H9 (cell line): ENCODE measurements around the gene ZBP1. TPM values are rescaled to one million over a fixed set of nuclear protein-coding genes. Genes with fewer than 3 reads are reported as not detected.

Experiments
- DNase-seq: peaks from one replicate; pipeline ENCODE4 v3.0.0-alpha.2; 2017
- H2AFZ ChIP-seq: one replicate; pipeline ENCODE4 v1.6.1; 2013; ENCODE audit warnings: mild to moderate bottlenecking, low read length, control low read depth, moderate library complexity
- H2AK5ac ChIP-seq: 2 replicates; pipeline ENCODE4 v1.6.1; 2013; ENCODE audit warnings: low read length, control low read depth, mixed read lengths; ENCODE audit not compliant: insufficient read length
- H2BK120ac ChIP-seq: one replicate; pipeline ENCODE4 v1.6.1; 2013; ENCODE audit warnings: low read depth, mild to moderate bottlenecking, low read length, control low read depth, inconsistent platforms; ENCODE audit not compliant: poor library complexity, severe bottlenecking
- H2BK12ac ChIP-seq: 2 replicates; pipeline ENCODE4 v1.6.1; 2013; ENCODE audit warnings: low read length, control low read depth, mixed read lengths, low read depth; ENCODE audit not compliant: insufficient read length
- H2BK15ac ChIP-seq: 2 replicates; pipeline ENCODE4 v1.6.1; 2013; ENCODE audit warnings: low read depth, low read length, control low read depth
- H2BK20ac ChIP-seq: one replicate; pipeline ENCODE4 v1.6.1; 2013; ENCODE audit warnings: low read depth, mild to moderate bottlenecking, low read length, control low read depth, inconsistent platforms; ENCODE audit not compliant: poor library complexity, severe bottlenecking
- H2BK5ac ChIP-seq: 2 replicates; pipeline ENCODE4 v1.6.1; 2013; ENCODE audit warnings: low read length, control low read depth, mixed read lengths; ENCODE audit not compliant: insufficient read length
- H3K14ac ChIP-seq: 2 replicates; pipeline ENCODE4 v1.6.1; 2013; ENCODE audit warnings: low read length, control low read depth; ENCODE audit not compliant: insufficient read depth
- H3K18ac ChIP-seq: 2 replicates; pipeline ENCODE4 v1.6.1; 2013; ENCODE audit warnings: low read depth, mild to moderate bottlenecking, mixed read lengths, low read length, control low read depth; ENCODE audit not compliant: insufficient read length
- H3K23ac ChIP-seq: 2 replicates; pipeline ENCODE4 v1.6.1; 2013; ENCODE audit warnings: low read length, control low read depth, mixed read lengths, low read depth; ENCODE audit not compliant: insufficient read length
- H3K23me2 ChIP-seq: 2 replicates; pipeline ENCODE4 v1.6.1; 2013; ENCODE audit warnings: low read depth, mild to moderate bottlenecking, mixed read lengths, low read length, control low read depth; ENCODE audit not compliant: insufficient read length, poor library complexity, severe bottlenecking
- H3K27ac ChIP-seq: 2 replicates; pipeline ENCODE4 v1.5.1; 2013; ENCODE audit warnings: low read length, control low read depth, mixed read lengths, low read depth; ENCODE audit not compliant: insufficient read length
- H3K27me3 ChIP-seq: 2 replicates; pipeline ENCODE4 v1.6.1; 2013; ENCODE audit warnings: low read length, control low read depth, inconsistent platforms; ENCODE audit not compliant: insufficient read depth
- H3K4ac ChIP-seq: 2 replicates; pipeline ENCODE4 v1.6.1; 2013; ENCODE audit warnings: low read depth, mild to moderate bottlenecking, control low read depth, inconsistent platforms, low read length, moderate library complexity
- H3K4me1 ChIP-seq: 2 replicates; pipeline ENCODE4 v1.6.1; 2013; ENCODE audit warnings: low read length, control low read depth, inconsistent platforms; ENCODE audit not compliant: insufficient read depth
- H3K4me2 ChIP-seq: 2 replicates; pipeline ENCODE4 v1.6.1; 2013; ENCODE audit warnings: low read length, control low read depth, mixed read lengths; ENCODE audit not compliant: insufficient read length, insufficient read depth
- H3K56ac ChIP-seq: 2 replicates; pipeline ENCODE4 v1.6.1; 2013; ENCODE audit warnings: low read depth, mild to moderate bottlenecking, mixed read lengths, low read length, control low read depth; ENCODE audit not compliant: insufficient read length
- H3K79me1 ChIP-seq: 2 replicates; pipeline ENCODE4 v1.6.1; 2013; ENCODE audit warnings: low read depth, mild to moderate bottlenecking, moderate library complexity, low read length, control low read depth, inconsistent platforms; ENCODE audit not compliant: insufficient read depth, poor library complexity, severe bottlenecking
- H3K79me2 ChIP-seq: 2 replicates; pipeline ENCODE4 v1.6.1; 2013; ENCODE audit warnings: low read length, control low read depth, inconsistent platforms; ENCODE audit not compliant: insufficient read depth
- H3K9ac ChIP-seq: 2 replicates; pipeline ENCODE4 v1.6.1; 2013; ENCODE audit warnings: low read length, control low read depth, mixed read lengths; ENCODE audit not compliant: insufficient read length; ENCODE audit errors: extremely low read depth
- H3K9me3 ChIP-seq: one replicate; pipeline ENCODE4 v1.6.1; 2013; ENCODE audit warnings: low read depth, low read length, inconsistent platforms; ENCODE audit not compliant: control insufficient read depth
- H3T11ph ChIP-seq: one replicate; pipeline ENCODE4 v1.6.1; 2013; ENCODE audit warnings: mild to moderate bottlenecking, low read length, control low read depth, inconsistent platforms
- H4K20me1 ChIP-seq: one replicate; pipeline ENCODE4 v1.6.1; 2013; ENCODE audit not compliant: control insufficient read depth, insufficient read length, insufficient read depth
- H4K5ac ChIP-seq: 2 replicates; pipeline ENCODE4 v1.6.1; 2013; ENCODE audit warnings: low read depth, mild to moderate bottlenecking, mixed read lengths, low read length, control low read depth; ENCODE audit not compliant: insufficient read length
- H4K8ac ChIP-seq: replicated peaks from 2 replicates; pipeline ENCODE4 v1.6.1; 2013; ENCODE audit warnings: low read length, control low read depth, mixed read lengths, low read depth; ENCODE audit not compliant: insufficient read length
- H4K91ac ChIP-seq: 2 replicates; pipeline ENCODE4 v1.6.1; 2013; ENCODE audit warnings: low read depth, mild to moderate bottlenecking, moderate library complexity, mixed read lengths, low read length, control low read depth; ENCODE audit not compliant: insufficient read length
- H3K27ac Mint-ChIP-seq, 3 experiments: 2 replicates in 2 of 3; 3 replicates in 1 of 3; pipeline ENCODE4 v1.8.0; 2020 to 2021; ENCODE audit warnings: mixed read lengths in 3 of 3, mild to moderate bottlenecking in 1 of 3, moderate library complexity in 1 of 3
- H3K27me3 Mint-ChIP-seq: 2 replicates; pipeline ENCODE4 v1.8.0; 2021; ENCODE audit warnings: low read depth, mild to moderate bottlenecking, moderate library complexity, mixed read lengths
- H3K36me3 Mint-ChIP-seq, 3 experiments: 2 replicates in 2 of 3; 3 replicates in 1 of 3; pipeline ENCODE4 v1.8.0; 2020 to 2021; ENCODE audit warnings: low read depth in 3 of 3, mixed read lengths in 3 of 3; ENCODE audit not compliant: insufficient read depth in 1 of 3
- H3K4me1 Mint-ChIP-seq, 2 experiments: 2 replicates each; pipeline ENCODE4 v1.8.0; 2020; ENCODE audit warnings: mixed read lengths in 2 of 2
- H3K4me3 Mint-ChIP-seq, 2 experiments: 2 replicates in 1 of 2; 3 replicates in 1 of 2; pipeline ENCODE4 v1.8.0; 2020 to 2021; ENCODE audit warnings: mild to moderate bottlenecking in 2 of 2, mixed read lengths in 2 of 2, moderate library complexity in 1 of 2
- H3K9me3 Mint-ChIP-seq, 2 experiments: 2 replicates in 1 of 2; 3 replicates in 1 of 2; pipeline ENCODE4 v1.8.0; 2020; ENCODE audit warnings: mild to moderate bottlenecking in 2 of 2, mixed read lengths in 2 of 2, moderate library complexity in 1 of 2
- CTCF ChIP-seq: fragments of 200-600 bp; sonication (generic); conservative IDR thresholded peaks from 3 replicates; pipeline ENCODE4 v1.8.0; 2021; ENCODE audit warnings: antibody characterized with exemption, mild to moderate bottlenecking
- WGBS: extraction: QIAGEN DNeasy Blood & Tissue Kit; methylation state at CpG from one replicate; pipeline ENCODE4 v1.1.7; 2013; ENCODE audit warnings: missing lambda C conversion rate, low lambda C conversion rate, mixed read lengths; ENCODE audit not compliant: insufficient read length; ENCODE audit errors: extremely low coverage; 5-methylcytosine and 5-hydroxymethylcytosine counted together
- total RNA-seq: library from RNA; stranded (reverse); gene quantifications from 2 replicates; pipeline ENCODE4 v1.2.1, GENCODE V29; 2021

Gene ZBP1
- total RNA-seq, 1 experiment from 2014 or later, result not detected

DNA sequence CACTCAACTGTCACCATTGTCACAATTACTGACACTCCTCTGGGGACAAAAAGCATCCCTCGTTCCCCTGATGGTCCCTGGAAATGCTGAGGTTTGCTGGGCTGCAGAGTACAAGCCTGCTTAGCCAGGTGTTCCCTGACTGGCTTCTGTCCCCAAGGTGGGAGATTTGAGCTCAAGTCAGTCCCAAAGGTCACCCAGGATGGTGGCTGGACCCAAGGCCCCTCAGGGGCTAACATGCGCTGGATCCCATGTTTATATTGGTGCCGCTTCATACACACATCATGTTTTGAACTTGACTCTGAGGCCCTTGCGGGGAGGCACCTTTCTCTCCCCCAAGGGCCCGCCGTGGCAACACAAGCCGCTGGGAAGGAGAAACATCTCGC, 45.4 kb upstream of the ZBP1 start:
- Mint-ChIP-seq H3K4me1 (peaks cover 50 to 56% of the 10 kb centered on the region in 2 experiments), H3K4me3 (no peak overlapping the region), H3K27ac (no peak overlapping the region), H3K27me3 (no peaks in the 10 kb centered on the region), H3K36me3 (peaks cover 0 to 12% (median 0%) of the 10 kb centered on the region in 3 experiments; a peak in 3 of 7 replicates), H3K9me3 (no peaks in the 10 kb centered on the region)
- DNase-seq, result no peak
- Histone ChIP-seq H2BK12ac (no peak overlapping the region), H3K56ac (no peak overlapping the region), H3K23ac (no peak overlapping the region), H3K14ac (no peak overlapping the region), H3K9me3 (no peaks in the 10 kb centered on the region), H2AK5ac (no peak overlapping the region), H2BK120ac (no peak overlapping the region), H3K18ac (no peak overlapping the region), H3K27me3 (no peaks in the 10 kb centered on the region), H3K79me1 (no peaks in the 10 kb centered on the region), H3T11ph (no peak overlapping the region), H3K4ac (no peak overlapping the region), H2BK15ac (no peak overlapping the region), H3K79me2 (peaks cover 20% of the 10 kb centered on the region; the same call in 1 of the 2 replicates), H3K23me2 (no peaks in the 10 kb centered on the region), H4K91ac (no peak overlapping the region), H3K4me1 (no peaks in the 10 kb centered on the region; the same call in 1 of the 2 replicates), H2AFZ (no peak overlapping the region), H3K9ac (no peak overlapping the region), H4K20me1 (no peaks in the 10 kb centered on the region), H2BK20ac (no peak overlapping the region), H4K5ac (no peak overlapping the region), H3K4me2 (no peak overlapping the region), H2BK5ac (no peak overlapping the region), H4K8ac (no peak overlapping the region), H3K27ac (no peak overlapping the region)
- WGBS, result no CpG with 5 or more reads among the region's 8 CpGs
- no peak for TF ChIP-seq CTCF
